Tibial artery (tissue), 4 donors: ENCODE data around the gene IMMP2L.

ENCODE experiments used
- DNase-seq, 2 donors: peaks; one replicate each; pipeline ENCODE4 v3.0.0-alpha.2; 2019
- H3K27ac ChIP-seq, 2 donors: fragments of 200-600 bp; sonication (generic) in 1 of 2; 1 replicate in 1 of 2; 2 replicates in 1 of 2; pipeline ENCODE4 v1.5.1; 2018 to 2019; ENCODE audit warnings: mild to moderate bottlenecking in 1 of 2
- H3K27me3 ChIP-seq, 2 donors: fragments of 200-600 bp; sonication (generic) in 1 of 2; one replicate each; pipeline versions ENCODE4 v1.5.1 to v1.6.0; 2016 to 2019
- H3K36me3 ChIP-seq, 3 donors: fragments of 200-600 bp; sonication (generic) in 2 of 3; one replicate each; pipeline ENCODE4 v1.5.1; 2016 to 2019; ENCODE audit warnings: mild to moderate bottlenecking in 2 of 3
- H3K4me1 ChIP-seq, 4 donors: fragments of 200-600 bp; sonication (generic) in 2 of 4; 1 replicate in 3 of 4; 2 replicates in 1 of 4; pipeline ENCODE4 v1.5.1; 2016 to 2019
- H3K4me3 ChIP-seq, 2 donors: fragments of 200-600 bp; sonication (generic) in 1 of 2; 1 replicate in 1 of 2; 2 replicates in 1 of 2; pipeline ENCODE4 v1.5.1; 2018 to 2019; ENCODE audit warnings: mild to moderate bottlenecking in 2 of 2
- H3K9me3 ChIP-seq, 3 donors: fragments of 200-600 bp; sonication (generic) in 1 of 3; one replicate each; pipeline ENCODE4 v1.5.1; 2016 to 2019
- intact Hi-C: fragments of 100-400 bp; cut with DNase I; formaldehyde crosslinking; loops from one replicate; pipeline ENCODE4 v1.15.0; 2023; ENCODE audit warnings: low total_unique reads
- TF ChIP-seq, protein P1 (sequence below), 2 experiments: fragments of 200-600 bp in 1 of 2; fragments of 450-650 bp in 1 of 2; IDR thresholded peaks; one replicate each; pipeline ENCODE4 v1.5.1; 2017 to 2019; ENCODE audit warnings: antibody characterized with exemption in 2 of 2, mild to moderate bottlenecking in 1 of 2, moderate library complexity in 1 of 2

IMMP2L gene

DNA sequence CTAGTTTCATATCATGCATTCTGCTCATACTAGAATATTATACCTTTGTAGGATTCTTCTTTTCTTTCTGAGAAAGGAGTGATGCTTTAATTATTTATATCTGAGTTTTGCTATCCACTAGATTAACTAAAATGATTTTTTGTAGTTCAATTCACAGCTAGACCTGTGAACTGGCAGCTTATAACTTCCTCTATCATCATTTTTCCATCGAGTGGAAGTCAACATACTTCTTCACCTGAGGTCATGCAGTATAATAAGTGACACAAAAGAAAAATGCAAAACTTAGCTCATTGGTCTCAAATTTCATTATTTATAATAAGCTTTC, 463.4 kb downstream of the IMMP2L start:
- intact Hi-C loops: loop anchor here (10.0 kb wide), 1 partner anchor 636 kb away; no protein-coding TSS in a partner anchor
- H3K4me3 ChIP-seq: no peak overlapping the region
- H3K4me1 ChIP-seq: peaks cover 0 to 10% (median 0%) of the 10 kb centered on the region in 4 donors
- no peaks in the 10 kb centered on the region for H3K9me3 ChIP-seq
- TF ChIP-seq, protein P1, sequence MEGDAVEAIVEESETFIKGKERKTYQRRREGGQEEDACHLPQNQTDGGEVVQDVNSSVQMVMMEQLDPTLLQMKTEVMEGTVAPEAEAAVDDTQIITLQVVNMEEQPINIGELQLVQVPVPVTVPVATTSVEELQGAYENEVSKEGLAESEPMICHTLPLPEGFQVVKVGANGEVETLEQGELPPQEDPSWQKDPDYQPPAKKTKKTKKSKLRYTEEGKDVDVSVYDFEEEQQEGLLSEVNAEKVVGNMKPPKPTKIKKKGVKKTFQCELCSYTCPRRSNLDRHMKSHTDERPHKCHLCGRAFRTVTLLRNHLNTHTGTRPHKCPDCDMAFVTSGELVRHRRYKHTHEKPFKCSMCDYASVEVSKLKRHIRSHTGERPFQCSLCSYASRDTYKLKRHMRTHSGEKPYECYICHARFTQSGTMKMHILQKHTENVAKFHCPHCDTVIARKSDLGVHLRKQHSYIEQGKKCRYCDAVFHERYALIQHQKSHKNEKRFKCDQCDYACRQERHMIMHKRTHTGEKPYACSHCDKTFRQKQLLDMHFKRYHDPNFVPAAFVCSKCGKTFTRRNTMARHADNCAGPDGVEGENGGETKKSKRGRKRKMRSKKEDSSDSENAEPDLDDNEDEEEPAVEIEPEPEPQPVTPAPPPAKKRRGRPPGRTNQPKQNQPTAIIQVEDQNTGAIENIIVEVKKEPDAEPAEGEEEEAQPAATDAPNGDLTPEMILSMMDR (IDR thresholded peaks at IDR 0.05): no peak
- no peaks in the 10 kb centered on the region for H3K36me3 ChIP-seq
- no peak for DNase-seq
- no peaks in the 10 kb centered on the region for H3K27me3 ChIP-seq
- no peak overlapping the region for H3K27ac ChIP-seq

DNA sequence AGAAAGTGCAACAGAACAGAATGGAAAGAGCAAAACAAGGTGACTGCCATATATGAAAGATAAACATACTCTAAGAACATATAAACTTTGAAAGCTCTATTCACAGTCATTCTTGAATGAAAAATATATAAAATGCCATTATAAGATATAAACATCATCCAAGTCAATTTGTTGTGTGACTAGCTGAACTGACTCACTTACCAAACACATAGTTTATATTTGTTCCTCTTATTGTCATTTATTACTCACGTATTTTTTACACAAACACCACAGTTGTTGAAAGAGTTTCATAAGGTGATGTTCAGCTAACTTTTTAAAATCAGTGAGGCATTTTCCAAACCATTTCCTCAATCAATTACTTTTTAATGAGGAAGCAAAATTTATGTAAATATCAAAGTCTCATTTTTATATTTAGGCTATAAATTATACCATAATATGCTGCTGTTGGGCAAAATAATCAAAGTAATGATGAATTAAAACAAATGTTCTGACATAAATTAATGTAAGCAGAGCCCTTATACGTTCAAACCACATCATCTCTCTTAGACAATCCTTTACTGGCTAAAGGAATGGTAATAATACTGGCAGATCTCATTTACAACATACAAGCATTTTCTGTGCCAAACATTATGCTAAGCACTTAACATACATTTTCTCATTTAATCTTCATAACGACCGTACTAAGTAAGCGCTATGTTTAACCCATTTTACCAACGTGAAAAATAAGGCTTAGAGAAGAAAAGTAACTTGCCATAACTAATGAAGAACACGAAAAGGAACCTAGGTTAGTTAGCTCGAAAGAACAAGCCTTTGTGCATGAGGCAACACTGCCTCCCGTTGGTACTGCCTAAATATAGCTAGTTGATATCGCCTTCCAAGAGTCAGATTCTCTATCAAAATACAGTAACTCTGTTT, 464.0 kb downstream of the IMMP2L start:
- TF ChIP-seq, protein P1 (IDR thresholded peaks at IDR 0.05): peak; percentile 44 to 63
- H3K9me3 ChIP-seq: no peaks in the 10 kb centered on the region
- no peak overlapping the region for H3K4me3 ChIP-seq
- H3K36me3 ChIP-seq: no peaks in the 10 kb centered on the region
- H3K27me3 ChIP-seq: no peaks in the 10 kb centered on the region
- DNase-seq: peak in 1 of 2 donors; percentile 59
- H3K4me1 ChIP-seq: peaks cover 0 to 16% (median 0%) of the 10 kb centered on the region in 4 donors
- intact Hi-C loops: loop anchor here (10.0 kb wide), 1 partner anchor 637 kb away; no protein-coding TSS in a partner anchor
- no peak overlapping the region for H3K27ac ChIP-seq

DNA sequence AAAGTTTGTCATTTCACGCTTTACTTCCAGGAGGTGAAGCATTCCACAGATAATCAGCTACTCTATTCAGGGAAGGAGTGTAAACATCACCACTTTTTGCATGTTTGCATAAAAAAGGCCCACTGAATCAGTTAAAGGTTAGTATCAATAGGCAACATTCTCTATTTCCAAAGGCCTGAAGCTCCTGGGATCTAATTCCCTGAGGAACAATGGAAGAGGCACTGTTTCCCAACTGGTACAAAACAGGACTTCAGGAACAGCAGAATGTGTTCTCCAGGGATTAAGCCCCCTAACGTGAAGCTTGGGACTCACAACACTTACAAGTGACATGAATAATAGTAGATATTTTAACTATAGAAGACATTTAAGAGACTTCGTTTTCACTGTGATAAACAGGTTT, 465.3 kb downstream of the IMMP2L start:
- intact Hi-C loops: loop anchor here (10.0 kb wide), 1 partner anchor 638 kb away; no protein-coding TSS in a partner anchor
- Histone ChIP-seq H3K27ac (no peak overlapping the region), H3K9me3 (no peaks in the 10 kb centered on the region)

DNA sequence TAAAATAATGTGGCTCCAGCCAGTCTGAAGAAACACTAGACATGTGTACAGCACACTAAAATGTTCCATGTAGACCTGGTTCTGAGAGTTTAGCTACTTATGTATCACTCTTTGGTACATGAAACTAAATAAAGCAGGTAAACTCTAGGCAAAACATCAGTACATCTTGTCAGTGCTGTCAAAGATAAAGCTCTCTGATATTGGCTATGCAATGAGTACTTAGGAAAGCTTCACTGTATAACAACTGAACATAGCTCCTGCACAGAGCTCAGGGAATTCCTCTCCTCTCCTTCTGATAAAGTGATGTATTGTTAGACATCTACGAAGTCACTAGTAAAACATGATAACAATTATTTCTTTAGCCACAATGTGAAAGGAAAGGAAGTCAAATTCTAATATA, 467.9 kb downstream of the IMMP2L start:
- H3K36me3 ChIP-seq: no peaks in the 10 kb centered on the region
- intact Hi-C loops: loop anchor here (5.0 to 10.0 kb wide), 2 partner anchors 393 to 640 kb away; no protein-coding TSS in a partner anchor
- DNase-seq: no peak
- H3K27me3 ChIP-seq: no peaks in the 10 kb centered on the region
- TF ChIP-seq, protein P1 (IDR thresholded peaks at IDR 0.05): no peak
- no peak overlapping the region for H3K4me3 ChIP-seq
- no peak overlapping the region for H3K27ac ChIP-seq
- no peaks in the 10 kb centered on the region for H3K9me3 ChIP-seq
- peaks cover 0 to 39% (median 5%) of the 10 kb centered on the region in 4 donors for H3K4me1 ChIP-seq

More for the DNA sequence above, 465.3 kb downstream of the IMMP2L start:
- Histone ChIP-seq H3K36me3 (no peaks in the 10 kb centered on the region), H3K4me3 (no peak overlapping the region), H3K27me3 (no peaks in the 10 kb centered on the region), H3K4me1 (peaks cover 0 to 29% (median 0%) of the 10 kb centered on the region in 4 donors)
- TF ChIP-seq, protein P1 (IDR thresholded peaks at IDR 0.05): no peak
- no peak for DNase-seq

DNA sequence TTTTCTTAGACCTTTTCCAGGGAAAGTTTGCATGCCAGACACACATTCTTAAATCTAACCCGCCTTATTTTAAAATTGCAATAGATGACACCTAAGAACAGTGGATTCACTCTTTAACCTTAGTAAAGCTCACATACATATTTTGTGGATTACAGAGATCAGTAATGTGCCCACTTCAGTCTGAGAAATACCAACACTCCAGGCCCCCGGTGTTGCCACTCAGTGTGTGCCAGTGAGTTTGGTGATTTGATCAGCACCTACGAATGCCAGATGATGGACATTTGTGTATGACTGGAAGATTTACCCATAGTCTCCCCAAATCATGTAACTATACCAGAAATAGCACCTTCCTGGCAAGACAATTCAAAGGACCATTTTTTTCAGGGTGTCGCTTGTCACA, 468.8 kb downstream of the IMMP2L start:
- Histone ChIP-seq H3K27ac (no peak overlapping the region), H3K36me3 (no peaks in the 10 kb centered on the region), H3K4me1 (peaks cover 0 to 38% (median 5%) of the 10 kb centered on the region in 4 donors), H3K9me3 (no peaks in the 10 kb centered on the region), H3K4me3 (peak overlapping the region in 1 of 2 donors; percentile 41), H3K27me3 (no peaks in the 10 kb centered on the region)
- TF ChIP-seq, protein P1 (IDR thresholded peaks at IDR 0.05): no peak
- DNase-seq: no peak
- intact Hi-C loops: loop anchor here (5.0 to 10.0 kb wide), 2 partner anchors 394 to 641 kb away; no protein-coding TSS in a partner anchor
